H1 (cell line): ENCODE data around the gene MCRS1. TPM values are rescaled to one million over a fixed set of nuclear protein-coding genes. Genes with fewer than 3 reads are reported as not detected.

ENCODE experiments used
- CTCF ChIA-PET: fragments of 300-600 bp; sonication (Branson Sonifier 250); formaldehyde crosslinking; loops from one replicate; lab custom pipeline; 2021; ENCODE audit not compliant: partially characterized antibody; lab: Charles Lee
- POLR2A ChIA-PET: fragments of 300-600 bp; sonication (Branson Sonifier 250); formaldehyde crosslinking; loops from one replicate; lab custom pipeline; 2021; ENCODE audit warnings: inconsistent platforms; ENCODE audit not compliant: partially characterized antibody; lab: Charles Lee
- DNase-seq, 2 experiments: peaks; one replicate each; pipeline versions ENCODE4 v3.0.0 to v3.0.0-alpha.2; 2010 to 2022; ENCODE audit warnings: low spot score in 2 of 2, low read depth in 1 of 2, mixed read lengths in 1 of 2
- FAIRE-seq: peaks from 2 replicates; lab custom pipeline; 2011; peaks lifted over from hg19 to GRCh38; lab: Jason Lieb, UNC
- H2AFZ ChIP-seq: 2 replicates; pipeline ENCODE4 v1.8.1; 2012; ENCODE audit warnings: low read length, inconsistent platforms
- H2AK5ac ChIP-seq: 2 replicates; pipeline ENCODE4 v1.6.1; 2013; ENCODE audit warnings: low read depth, low read length
- H2BK120ac ChIP-seq: replicated peaks from 2 replicates; pipeline ENCODE3; 2013; ENCODE audit warnings: low read depth, low read length, inconsistent platforms
- H2BK12ac ChIP-seq: 2 replicates; pipeline ENCODE4 v1.6.1; 2013; ENCODE audit warnings: low read depth, low read length
- H2BK15ac ChIP-seq: 2 replicates; pipeline ENCODE4 v1.6.1; 2013; ENCODE audit warnings: low read length
- H2BK20ac ChIP-seq: 2 replicates; pipeline ENCODE4 v1.6.1; 2013; ENCODE audit warnings: low read length
- H2BK5ac ChIP-seq: 2 replicates; pipeline ENCODE4 v1.6.1; 2013; ENCODE audit warnings: low read depth, low read length
- H3K14ac ChIP-seq: 2 replicates; pipeline ENCODE4 v1.6.1; 2013; ENCODE audit warnings: inconsistent platforms; ENCODE audit not compliant: insufficient read length
- H3K18ac ChIP-seq: 2 replicates; pipeline ENCODE4 v1.6.1; 2013; ENCODE audit warnings: low read length; ENCODE audit errors: extremely low read depth
- H3K23ac ChIP-seq: 2 replicates; pipeline ENCODE4 v1.6.1; 2013; ENCODE audit warnings: inconsistent platforms; ENCODE audit not compliant: insufficient read length
- H3K23me2 ChIP-seq: 2 replicates; pipeline ENCODE4 v1.6.1; 2013; ENCODE audit warnings: low read depth, low read length
- H3K27ac ChIP-seq: 2 replicates; pipeline ENCODE4 v1.6.1; 2011; ENCODE audit warnings: low read depth, low read length, inconsistent platforms
- H3K27me3 ChIP-seq, 4 experiments: replicated peaks in 1 of 4; 1 replicate in 1 of 4; 2 replicates in 3 of 4; pipeline versions ENCODE4 v1.6.1 to v1.8.1; 2011 to 2013; ENCODE audit warnings: low read length in 3 of 4, mild to moderate bottlenecking in 3 of 4, inconsistent platforms in 2 of 4, mixed read lengths in 2 of 4, moderate library complexity in 1 of 4; ENCODE audit not compliant: control insufficient read depth in 3 of 4, insufficient read depth in 3 of 4; ENCODE audit errors: extremely low read depth in 1 of 4
- H3K36me3 ChIP-seq, 4 experiments: 2 replicates each; pipeline versions ENCODE4 v1.6.1 to v1.8.1; 2011 to 2013; ENCODE audit warnings: mild to moderate bottlenecking in 4 of 4, low read length in 3 of 4, moderate library complexity in 2 of 4, control low read depth in 1 of 4, inconsistent platforms in 1 of 4; ENCODE audit not compliant: insufficient read depth in 4 of 4, control insufficient read depth in 2 of 4
- H3K4ac ChIP-seq: replicated peaks from 2 replicates; pipeline ENCODE3; 2013; ENCODE audit warnings: low read length, low read depth, mixed read lengths, inconsistent platforms; ENCODE audit not compliant: insufficient read length
- H3K4me1 ChIP-seq, 4 experiments: replicated peaks in 1 of 4; 1 replicate in 1 of 4; 2 replicates in 3 of 4; pipeline versions ENCODE4 v1.6.1 to v1.8.1; 2011 to 2013; ENCODE audit warnings: low read length in 3 of 4, inconsistent platforms in 2 of 4, mixed read lengths in 1 of 4; ENCODE audit not compliant: insufficient read depth in 4 of 4, control insufficient read depth in 3 of 4
- H3K4me2 ChIP-seq, 2 experiments: 2 replicates each; pipeline versions ENCODE4 v1.6.1 to v1.8.1; 2011 to 2013; ENCODE audit warnings: low read depth in 2 of 2, low read length in 2 of 2, control low read depth in 1 of 2, inconsistent platforms in 1 of 2, mild to moderate bottlenecking in 1 of 2; ENCODE audit not compliant: insufficient read depth in 1 of 2
- H3K4me3 ChIP-seq, 4 experiments: fragments of 200-600, 300-600 bp in 1 of 4; sonication (generic), shearing (Covaris generic), sonication (Bioruptor Twin) in 1 of 4; 2 replicates each; pipeline versions ENCODE4 v1.5.1 to v1.8.1; 2011 to 2016; ENCODE audit warnings: low read length in 4 of 4, low read depth in 3 of 4, control low read depth in 2 of 4, inconsistent platforms in 2 of 4, mild to moderate bottlenecking in 2 of 4, mixed read lengths in 1 of 4, moderate library complexity in 1 of 4; ENCODE audit not compliant: insufficient read depth in 2 of 4; ENCODE audit errors: extremely low read depth in 1 of 4
- H3K56ac ChIP-seq: replicated peaks from 2 replicates; pipeline ENCODE3; 2013; ENCODE audit warnings: low read depth, mild to moderate bottlenecking, mixed read lengths, low read length, inconsistent platforms; ENCODE audit not compliant: insufficient read length
- H3K79me1 ChIP-seq: 2 replicates; pipeline ENCODE4 v1.6.1; 2013; ENCODE audit warnings: low read depth, low read length, control low read depth
- H3K79me2 ChIP-seq, 2 experiments: 2 replicates each; pipeline versions ENCODE4 v1.6.1 to v1.8.1; 2012 to 2013; ENCODE audit warnings: low read length in 2 of 2, mild to moderate bottlenecking in 2 of 2, inconsistent platforms in 1 of 2; ENCODE audit not compliant: insufficient read depth in 2 of 2, control insufficient read depth in 1 of 2
- H3K9ac ChIP-seq, 4 experiments: replicated peaks in 1 of 4; 1 replicate in 1 of 4; 2 replicates in 3 of 4; pipeline versions ENCODE4 v1.6.1 to v1.8.1; 2011 to 2013; ENCODE audit warnings: low read depth in 3 of 4, low read length in 3 of 4, control low read depth in 2 of 4, mild to moderate bottlenecking in 2 of 4, moderate library complexity in 2 of 4, inconsistent platforms in 1 of 4; ENCODE audit errors: extremely low read depth in 1 of 4
- H3K9me3 ChIP-seq, 2 experiments: 2 replicates each; pipeline versions ENCODE4 v1.6.1 to v1.8.1; 2012 to 2013; ENCODE audit warnings: mild to moderate bottlenecking in 2 of 2, moderate library complexity in 2 of 2, control low read depth in 1 of 2, inconsistent platforms in 1 of 2, low read depth in 1 of 2, low read length in 1 of 2, mixed read lengths in 1 of 2; ENCODE audit not compliant: insufficient read depth in 2 of 2
- H4K20me1 ChIP-seq, 2 experiments: replicated peaks in 1 of 2; 2 replicates each; pipeline versions ENCODE3 to v1.8.1; 2011 to 2013; ENCODE audit warnings: inconsistent platforms in 2 of 2, low read length in 2 of 2, mild to moderate bottlenecking in 1 of 2; ENCODE audit not compliant: insufficient read depth in 2 of 2, control insufficient read depth in 1 of 2
- H4K5ac ChIP-seq: 2 replicates; pipeline ENCODE4 v1.6.1; 2013; ENCODE audit warnings: low read length, low read depth, mixed read lengths, inconsistent platforms; ENCODE audit not compliant: insufficient read length
- H4K8ac ChIP-seq: 2 replicates; pipeline ENCODE4 v1.8.0; 2013; ENCODE audit warnings: mild to moderate bottlenecking, moderate library complexity, low read length, inconsistent platforms; ENCODE audit not compliant: insufficient read depth; ENCODE audit errors: extremely low read depth
- H4K91ac ChIP-seq: replicated peaks from 2 replicates; pipeline ENCODE3; 2013; ENCODE audit warnings: low read length, mixed read lengths, inconsistent platforms; ENCODE audit not compliant: insufficient read length
- SP2 ChIP-seq: IDR thresholded peaks from 2 replicates; pipeline ENCODE4 v1.6.1; 2012; ENCODE audit warnings: mild to moderate bottlenecking, low read length, inconsistent platforms
- polyA plus RNA-seq, 7 experiments: library from polyadenylated mRNA; depleted of rRNA in 3 of 7; stranded (reverse) in 5 of 7; unstranded in 2 of 7; fragments of >200 nt in 5 of 7; fragments of 200-250 nt in 2 of 7; gene quantifications; 1 replicate in 5 of 7; 2 replicates in 1 of 7; 4 replicates in 1 of 7; pipeline versions ENCODE4 v1.2.1 to v1.2.3, GENCODE V29; 2011 to 2013; ENCODE audit warnings: missing spikeins in 2 of 7, mixed read lengths in 2 of 7
- total RNA-seq: library from RNA; stranded (reverse); fragmentation: NEBNext Ultra II Directional; extraction: Animal tissue kit (Norgen Biotek cat#: 25700); gene quantifications from 2 replicates; pipeline ENCODE4 v1.2.1, GENCODE V29; 2021

The MCRS1 gene
- total and polyA plus RNA-seq, 2 of the 8 experiments (the other 6 are each of a cell fraction or from before 2014, with no cell fraction given), result 90.3 to 139 TPM

- Histone ChIP-seq H3K14ac (no peak overlapping the region), H2BK12ac (no peak overlapping the region), H2AK5ac (no peak overlapping the region), H4K8ac (no peak overlapping the region), H3K27me3 (no peaks in the 10 kb centered on the region), H4K91ac (no peak overlapping the region), H2BK15ac (no peak overlapping the region), H3K4me2 (no peak overlapping the region), H3K4me1 (no peaks in the 10 kb centered on the region), H3K18ac (no peak overlapping the region), H3K79me2 (no peaks in the 10 kb centered on the region), H3K56ac (no peak overlapping the region), H3K23ac (no peak overlapping the region), H4K5ac (no peak overlapping the region), H3K9me3 (no peaks in the 10 kb centered on the region), H3K9ac (no peak overlapping the region), H2BK120ac (no peak overlapping the region), H3K79me1 (no peaks in the 10 kb centered on the region), H2BK20ac (no peak overlapping the region), H4K20me1 (no peaks in the 10 kb centered on the region), H3K36me3 (no peaks in the 10 kb centered on the region), H2BK5ac (no peak overlapping the region), H2AFZ (no peak overlapping the region), H3K23me2 (no peaks in the 10 kb centered on the region), H3K4me3 (no peak overlapping the region), H3K4ac (no peak overlapping the region), H3K27ac (no peak overlapping the region)
- DNase-seq (no peak), FAIRE-seq (no peak)
- ChIA-PET CTCF (interaction anchor here (0.6 to 18.6 kb wide), 6 partner anchors 15 to 234 kb away, joined by 3 to 538 read pairs (median 14); partner anchors contain the start of genes DNAJC22 and SPATS2), POLR2A (interaction anchor here (0.6 to 2.0 kb wide), 5 partner anchors 14 to 159 kb away, joined by 3 to 5 read pairs (median 3); partner anchors contain the start of gene SPATS2)
- TF ChIP-seq SP2, result no peak
Measured at GRCh38 chr12:49511410-49511809, 56.5 kb downstream of the MCRS1 start.
